ENCODE data around the gene AK5.

DNA sequence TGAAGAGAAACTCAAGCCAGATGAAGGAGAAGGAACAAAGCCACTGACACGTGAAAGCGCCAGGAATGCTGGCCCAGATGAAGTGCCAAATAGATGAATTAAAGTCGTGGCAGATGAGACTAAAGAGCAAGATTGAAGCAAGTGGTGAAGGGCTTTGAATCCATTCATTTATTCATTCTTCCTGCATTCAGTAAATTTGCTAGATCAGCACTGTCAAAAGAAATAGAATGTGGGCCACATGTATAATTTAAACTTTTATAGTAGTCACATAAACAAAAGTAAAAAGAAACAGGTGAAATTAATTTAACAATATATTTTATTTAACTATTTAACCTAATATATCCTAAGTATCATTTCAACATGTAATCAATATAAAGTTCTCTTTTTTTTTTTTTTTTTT, 265.1 kb downstream of the AK5 start:
- TF ChIP-seq POLR2A (IDR thresholded peaks at IDR 0.05; ENCODE audit: insufficient read depth in 1 of 2, low read depth in 2 of 2, low read length in 2 of 2) (no peak), GLI4 (CRISPR knock-in tag; IDR thresholded peaks at IDR 0.05; ENCODE audit: borderline replicate concordance) (no peak), TCF12 (IDR thresholded peaks at IDR 0.05) (no peak), TCF12 (CRISPR knock-in tag; IDR thresholded peaks at IDR 0.05) (no peak), JUN (CRISPR knock-in tag; IDR thresholded peaks at IDR 0.05) (no peak), SMAD3 (CRISPR knock-in tag; IDR thresholded peaks at IDR 0.05) (no peak)
- TF ChIP-seq, protein P1, sequence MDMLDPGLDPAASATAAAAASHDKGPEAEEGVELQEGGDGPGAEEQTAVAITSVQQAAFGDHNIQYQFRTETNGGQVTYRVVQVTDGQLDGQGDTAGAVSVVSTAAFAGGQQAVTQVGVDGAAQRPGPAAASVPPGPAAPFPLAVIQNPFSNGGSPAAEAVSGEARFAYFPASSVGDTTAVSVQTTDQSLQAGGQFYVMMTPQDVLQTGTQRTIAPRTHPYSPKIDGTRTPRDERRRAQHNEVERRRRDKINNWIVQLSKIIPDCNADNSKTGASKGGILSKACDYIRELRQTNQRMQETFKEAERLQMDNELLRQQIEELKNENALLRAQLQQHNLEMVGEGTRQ (IDR thresholded peaks at IDR 0.05; ENCODE audit: low read depth, low read length), result no peak
- TF ChIP-seq, protein P1 (CRISPR knock-in tag; IDR thresholded peaks at IDR 0.05; ENCODE audit: borderline replicate concordance), result no peak
